ENCODE results near the gene PIGN. TPM values are rescaled to one million over a fixed set of nuclear protein-coding genes. Genes with fewer than 3 reads are reported as not detected.

The PIGN gene
- total RNA-seq, 1 experiment from 2014 or later: 52.5 TPM

- Mint-ChIP-seq H3K36me3 (ENCODE audit: insufficient read depth, unreplicated experiment) (peaks cover under 1% of the 10 kb centered on the region), H3K9me3 (ENCODE audit: low read depth, unreplicated experiment) (no peaks in the 10 kb centered on the region), H3K27me3 (ENCODE audit: unreplicated experiment) (no peaks in the 10 kb centered on the region), H3K4me1 (ENCODE audit: low read depth, unreplicated experiment) (peaks cover 73% of the 10 kb centered on the region), H3K27ac (ENCODE audit: unreplicated experiment) (no peak overlapping the region), H3K4me3 (ENCODE audit: low read depth, unreplicated experiment) (no peak overlapping the region)
- BruUV-seq (replicated peaks): no TSS peak
- intact Hi-C loops (cut with micrococcal nuclease; ENCODE audit: unreplicated experiment): no loop called here
- CTCF ChIA-PET: no interaction called here
- no peak for DNase-seq
- TF ChIP-seq CTCF (IDR thresholded peaks at IDR 0.05; ENCODE audit: unreplicated experiment): no peak
Observed at GRCh38 chr18:62196079-62196478, 9.2 kb upstream of the PIGN start.

GRCh38 chr18:62189208-62189607 is 2.4 kb upstream of the PIGN start:
- Mint-ChIP-seq H3K9me3 (ENCODE audit: low read depth, unreplicated experiment) (no peaks in the 10 kb centered on the region), H3K27ac (ENCODE audit: unreplicated experiment) (peak overlapping the region; percentile 54), H3K36me3 (ENCODE audit: insufficient read depth, unreplicated experiment) (peaks cover 56% of the 10 kb centered on the region), H3K27me3 (ENCODE audit: unreplicated experiment) (no peaks in the 10 kb centered on the region), H3K4me1 (ENCODE audit: low read depth, unreplicated experiment) (peaks cover 30% of the 10 kb centered on the region), H3K4me3 (ENCODE audit: low read depth, unreplicated experiment) (peak overlapping the region; percentile 99)
- no peak for DNase-seq
- intact Hi-C loops (cut with micrococcal nuclease; ENCODE audit: unreplicated experiment): loop anchor here (5.0 kb wide), 1 partner anchor 133 kb away; no protein-coding TSS in a partner anchor
- no peak for TF ChIP-seq CTCF (IDR thresholded peaks at IDR 0.05; ENCODE audit: unreplicated experiment)
- BruUV-seq (replicated peaks): no TSS peak
- CTCF ChIA-PET: interaction anchor here (0.5 to 0.6 kb wide), 2 partner anchors 12 to 1406 kb away, joined by 3 to 4 read pairs; no protein-coding TSS in a partner anchor

GRCh38 chr18:62187543-62188510 is 971 bp upstream of the PIGN start:
- H3K4me3 Mint-ChIP-seq (ENCODE audit: low read depth, unreplicated experiment): peak overlapping the region; percentile 99
- peak overlapping the region; percentile 97 for H3K27ac Mint-ChIP-seq (ENCODE audit: unreplicated experiment)
- no peaks in the 10 kb centered on the region for H3K9me3 Mint-ChIP-seq (ENCODE audit: low read depth, unreplicated experiment)
- DNase-seq: peak; percentile 34
- CTCF ChIA-PET: interaction anchor here (0.5 to 3.5 kb wide), 5 partner anchors 11 to 706 kb away, joined by 3 to 14 read pairs (median 5); no protein-coding TSS in a partner anchor
- no peaks in the 10 kb centered on the region for H3K27me3 Mint-ChIP-seq (ENCODE audit: unreplicated experiment)
- no TSS peak for BruUV-seq (replicated peaks)
- H3K36me3 Mint-ChIP-seq (ENCODE audit: insufficient read depth, unreplicated experiment): peaks cover 56% of the 10 kb centered on the region
- intact Hi-C loops (cut with micrococcal nuclease; ENCODE audit: unreplicated experiment): loop anchor here (5.0 kb wide), 1 partner anchor 134 kb away; no protein-coding TSS in a partner anchor
- peaks cover 31% of the 10 kb centered on the region for H3K4me1 Mint-ChIP-seq (ENCODE audit: low read depth, unreplicated experiment)
- TF ChIP-seq CTCF (IDR thresholded peaks at IDR 0.05; ENCODE audit: unreplicated experiment): no peak

- CTCF ChIA-PET: interaction anchor here (0.7 to 3.5 kb wide), 3 partner anchors 12 to 64 kb away, joined by 3 to 14 read pairs (median 14); no protein-coding TSS in a partner anchor
- no peak for DNase-seq
- intact Hi-C loops (cut with micrococcal nuclease; ENCODE audit: unreplicated experiment): loop anchor here (5.0 kb wide), 1 partner anchor 136 kb away; no protein-coding TSS in a partner anchor
- H3K4me3 Mint-ChIP-seq (ENCODE audit: low read depth, unreplicated experiment): peak overlapping the region; percentile 99
- peaks cover 35% of the 10 kb centered on the region for H3K4me1 Mint-ChIP-seq (ENCODE audit: low read depth, unreplicated experiment)
- BruUV-seq (replicated peaks): TSS peak; percentile 62
- no peaks in the 10 kb centered on the region for H3K9me3 Mint-ChIP-seq (ENCODE audit: low read depth, unreplicated experiment)
- peaks cover 56% of the 10 kb centered on the region for H3K36me3 Mint-ChIP-seq (ENCODE audit: insufficient read depth, unreplicated experiment)
- no peak for TF ChIP-seq CTCF (IDR thresholded peaks at IDR 0.05; ENCODE audit: unreplicated experiment)
- H3K27ac Mint-ChIP-seq (ENCODE audit: unreplicated experiment): peak overlapping the region; percentile 97
- no peaks in the 10 kb centered on the region for H3K27me3 Mint-ChIP-seq (ENCODE audit: unreplicated experiment)
Observed at GRCh38 chr18:62186499-62186773, 420 bp downstream of the PIGN start.
